ENCODE results near the gene RGS7. TPM values are rescaled to one million over a fixed set of nuclear protein-coding genes. Genes with fewer than 3 reads are reported as not detected.
"Not testable (repeated sequence)": the region's sequence is repeated elsewhere in the genome, so short reads cannot be mapped to it uniquely, and the experiment has no call there.

Gene RGS7
- total RNA-seq, 6 experiments from 2014 or later, result not detected

GRCh38 chr1:241177660-241178059 is 179.3 kb downstream of the RGS7 start:
- intact Hi-C loops (cut with DNase I), result no loop called here
- H3K4me3 ChIP-seq, result no peak overlapping the region
- WGBS (ENCODE audit: insufficient coverage, low coverage, low lambda C conversion rate, missing lambda C conversion rate), result 11% methylated on average over 1 of the region's 1 CpG

DNA sequence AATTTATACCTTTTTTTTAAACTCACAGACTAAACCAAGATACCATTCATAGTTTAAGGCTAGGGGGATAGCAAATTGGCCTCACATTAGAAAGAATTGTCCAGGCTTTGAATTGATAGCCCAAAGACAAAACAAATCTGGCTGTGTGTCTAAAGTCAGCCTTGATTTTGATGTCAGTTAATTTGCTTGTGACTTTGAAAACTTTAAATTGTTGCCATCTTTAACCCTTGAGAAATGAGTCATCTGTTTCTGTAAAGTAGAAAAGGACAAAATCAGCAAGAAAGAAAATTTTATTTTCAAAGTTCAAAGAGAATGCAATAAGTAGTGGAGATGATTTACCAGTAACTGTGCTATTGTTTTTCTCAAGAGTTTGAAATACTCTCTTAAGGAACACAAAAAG is 184.5 kb downstream of the RGS7 start:
- Histone ChIP-seq H3K27me3 (no peaks in the 10 kb centered on the region), H3K27ac (no peak overlapping the region), H3K4me1 (no peaks in the 10 kb centered on the region), H3K4me3 (no peak overlapping the region), H3K9me3 (no peaks in the 10 kb centered on the region), H3K36me3 (no peaks in the 10 kb centered on the region)
- TF ChIP-seq POLR2A (IDR thresholded peaks at IDR 0.05), result no peak
- TF ChIP-seq, protein P1, sequence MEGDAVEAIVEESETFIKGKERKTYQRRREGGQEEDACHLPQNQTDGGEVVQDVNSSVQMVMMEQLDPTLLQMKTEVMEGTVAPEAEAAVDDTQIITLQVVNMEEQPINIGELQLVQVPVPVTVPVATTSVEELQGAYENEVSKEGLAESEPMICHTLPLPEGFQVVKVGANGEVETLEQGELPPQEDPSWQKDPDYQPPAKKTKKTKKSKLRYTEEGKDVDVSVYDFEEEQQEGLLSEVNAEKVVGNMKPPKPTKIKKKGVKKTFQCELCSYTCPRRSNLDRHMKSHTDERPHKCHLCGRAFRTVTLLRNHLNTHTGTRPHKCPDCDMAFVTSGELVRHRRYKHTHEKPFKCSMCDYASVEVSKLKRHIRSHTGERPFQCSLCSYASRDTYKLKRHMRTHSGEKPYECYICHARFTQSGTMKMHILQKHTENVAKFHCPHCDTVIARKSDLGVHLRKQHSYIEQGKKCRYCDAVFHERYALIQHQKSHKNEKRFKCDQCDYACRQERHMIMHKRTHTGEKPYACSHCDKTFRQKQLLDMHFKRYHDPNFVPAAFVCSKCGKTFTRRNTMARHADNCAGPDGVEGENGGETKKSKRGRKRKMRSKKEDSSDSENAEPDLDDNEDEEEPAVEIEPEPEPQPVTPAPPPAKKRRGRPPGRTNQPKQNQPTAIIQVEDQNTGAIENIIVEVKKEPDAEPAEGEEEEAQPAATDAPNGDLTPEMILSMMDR (IDR thresholded peaks at IDR 0.05), result no peak
- DNase-seq, result no peak
- no peak for ATAC-seq
- intact Hi-C loops (cut with DNase I), result no loop called here

More at GRCh38 chr1:241177660-241178059, 179.3 kb downstream of the RGS7 start:
- TF ChIP-seq, protein P1 (IDR thresholded peaks at IDR 0.05), result no peak
- no peak for TF ChIP-seq POLR2A (IDR thresholded peaks at IDR 0.05)
- ATAC-seq, result no peak
- no peaks in the 10 kb centered on the region for H3K27me3 ChIP-seq
- H3K9me3 ChIP-seq, result no peaks in the 10 kb centered on the region
- H3K4me1 ChIP-seq, result no peaks in the 10 kb centered on the region
- DNase-seq, result no peak
- H3K36me3 ChIP-seq, result no peaks in the 10 kb centered on the region
- H3K27ac ChIP-seq, result no peak overlapping the region

- no peaks in the 10 kb centered on the region for H3K36me3 ChIP-seq
Observed at GRCh38 chr1:241171991-241172390, 185.0 kb downstream of the RGS7 start.

DNA sequence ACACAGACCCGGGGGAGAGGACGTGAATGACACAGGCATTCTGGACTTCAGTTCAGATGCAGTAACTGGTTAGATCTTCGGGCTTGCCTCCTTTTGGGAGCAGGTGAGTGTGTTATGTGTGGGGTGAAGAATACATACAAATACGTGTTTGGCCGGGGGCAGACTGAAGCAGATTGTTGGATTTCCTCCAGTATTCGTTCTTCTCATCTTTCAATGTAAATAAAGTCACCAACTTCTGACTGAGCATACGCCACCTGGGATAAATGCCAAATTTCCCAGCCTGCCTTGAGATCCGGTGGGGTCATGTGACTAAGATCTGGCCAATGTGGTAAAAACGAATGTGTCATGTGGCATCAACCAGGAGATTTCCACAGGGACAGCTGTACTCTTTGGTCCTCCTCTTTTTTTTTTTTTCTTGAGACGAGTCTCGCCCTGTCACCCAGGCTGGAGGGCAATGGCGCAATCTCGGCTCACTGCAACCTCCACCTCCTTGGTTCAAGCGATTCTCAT is 189.8 kb downstream of the RGS7 start:
- no peak overlapping the region for H3K27ac ChIP-seq
- WGBS (ENCODE audit: insufficient coverage, low coverage, low lambda C conversion rate, missing lambda C conversion rate), result 67% methylated on average over 10 of the region's 14 CpGs
- DNase-seq (no peak), ATAC-seq (no peak)
- H3K27me3 ChIP-seq, result no peaks in the 10 kb centered on the region
- no peaks in the 10 kb centered on the region for H3K36me3 ChIP-seq
- no peaks in the 10 kb centered on the region for H3K4me1 ChIP-seq
- intact Hi-C loops (cut with DNase I), result no loop called here
- TF ChIP-seq, protein P1 (IDR thresholded peaks at IDR 0.05), result no peak
- TF ChIP-seq POLR2A (IDR thresholded peaks at IDR 0.05), result no peak
- no peak overlapping the region for H3K4me3 ChIP-seq
- no peaks in the 10 kb centered on the region for H3K9me3 ChIP-seq

More at GRCh38 chr1:241171991-241172390, 185.0 kb downstream of the RGS7 start:
- no peaks in the 10 kb centered on the region for H3K27me3 ChIP-seq
- H3K9me3 ChIP-seq, result no peaks in the 10 kb centered on the region
- no peak overlapping the region for H3K4me3 ChIP-seq
- ATAC-seq, result no peak
- no peaks in the 10 kb centered on the region for H3K4me1 ChIP-seq
- intact Hi-C loops (cut with DNase I), result no loop called here
- WGBS (ENCODE audit: insufficient coverage, low coverage, low lambda C conversion rate, missing lambda C conversion rate), result 30% methylated on average over 3 of the region's 3 CpGs
- TF ChIP-seq POLR2A (IDR thresholded peaks at IDR 0.05), result no peak
- TF ChIP-seq, protein P1 (IDR thresholded peaks at IDR 0.05), result no peak
- H3K27ac ChIP-seq, result no peak overlapping the region
- no peak for DNase-seq

DNA sequence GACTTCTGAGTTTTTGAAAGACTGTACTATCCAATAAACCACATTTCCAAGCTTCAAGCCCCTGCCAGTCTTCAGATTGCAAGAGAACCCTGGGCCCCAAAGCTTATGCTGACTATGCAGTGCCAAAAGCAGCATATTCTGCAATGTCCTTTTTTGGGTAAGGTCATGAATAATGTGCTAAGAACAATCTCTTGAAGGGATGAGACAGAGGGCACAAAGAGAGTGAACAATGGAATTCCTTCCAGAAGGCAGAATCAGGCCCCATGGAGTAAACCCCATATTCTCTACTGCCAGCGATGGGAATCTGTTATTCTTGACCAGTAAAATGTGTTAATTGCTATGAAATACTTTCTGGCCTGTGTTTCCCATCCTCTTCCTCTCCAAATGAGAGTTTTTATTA is 190.4 kb downstream of the RGS7 start:
- Histone ChIP-seq H3K27ac (no peak overlapping the region), H3K4me1 (no peaks in the 10 kb centered on the region), H3K36me3 (no peaks in the 10 kb centered on the region), H3K9me3 (no peaks in the 10 kb centered on the region), H3K27me3 (no peaks in the 10 kb centered on the region), H3K4me3 (no peak overlapping the region)
- 57% methylated on average over 1 of the region's 1 CpG for WGBS (ENCODE audit: insufficient coverage, low coverage, low lambda C conversion rate, missing lambda C conversion rate)
- no peak for DNase-seq
- TF ChIP-seq, protein P1 (IDR thresholded peaks at IDR 0.05), result no peak
- ATAC-seq, result no peak
- intact Hi-C loops (cut with DNase I), result no loop called here

GRCh38 chr1:241165256-241165655 is 191.7 kb downstream of the RGS7 start:
- H3K4me1 ChIP-seq; H3K4me3 ChIP-seq; H3K27ac ChIP-seq; DNase-seq; H3K9me3 ChIP-seq; H3K27me3 ChIP-seq; H3K36me3 ChIP-seq; ATAC-seq; intact Hi-C loops (cut with DNase I): not testable (repeated sequence)
- 78% methylated on average over 3 of the region's 5 CpGs for WGBS (ENCODE audit: insufficient coverage, low coverage, low lambda C conversion rate, missing lambda C conversion rate)

Data from right lobe of liver (tissue), 6 donors.